ENCODE measurements around the gene MAP1LC3B. TPM values are rescaled to one million over a fixed set of nuclear protein-coding genes. Genes with fewer than 3 reads are reported as not detected.

The MAP1LC3B gene
- total and polyA plus RNA-seq, 2 of the 8 experiments (the other 6 are each of a cell fraction or from before 2014, with no cell fraction given), result 29.5 to 48.5 TPM

GRCh38 chr16:87411375-87412271 lies 19.5 kb downstream of the MAP1LC3B start:
- Histone ChIP-seq H3K36me3 (ENCODE audit: control insufficient read depth in 2 of 4, insufficient read depth in 4 of 4, low read length in 3 of 4) (peaks cover 5 to 46% (median 33%) of the 10 kb centered on the region in 4 experiments; a peak in 7 of 8 replicates), H4K5ac (ENCODE audit: insufficient read length, low read depth, low read length) (no peak overlapping the region), H3K56ac (replicated peaks; ENCODE audit: insufficient read length, low read depth, low read length) (no peak overlapping the region), H3K18ac (ENCODE audit: extremely low read depth, low read length) (no peak overlapping the region), H3K4me1 (replicated peaks in 1 of 4; ENCODE audit: control insufficient read depth in 3 of 4, insufficient read depth in 4 of 4, low read length in 3 of 4) (no peaks in the 10 kb centered on the region), H2BK15ac (ENCODE audit: low read length) (no peak overlapping the region), H4K20me1 (replicated peaks in 1 of 2; ENCODE audit: control insufficient read depth in 1 of 2, insufficient read depth in 2 of 2, low read length in 2 of 2) (peaks cover 0 to 5% of the 10 kb centered on the region in 2 experiments), H3K27me3 (replicated peaks in 1 of 4; ENCODE audit: control insufficient read depth in 3 of 4, extremely low read depth in 1 of 4, insufficient read depth in 3 of 4, low read length in 3 of 4) (no peaks in the 10 kb centered on the region), H2BK120ac (replicated peaks; ENCODE audit: low read depth, low read length) (no peak overlapping the region), H2BK5ac (ENCODE audit: low read depth, low read length) (no peak overlapping the region), H2AFZ (ENCODE audit: low read length) (no peak overlapping the region), H4K8ac (ENCODE audit: extremely low read depth, insufficient read depth, low read length) (no peak overlapping the region), H3K79me1 (ENCODE audit: low read depth, low read length) (no peaks in the 10 kb centered on the region; the same call in 1 of the 2 replicates), H2BK12ac (ENCODE audit: low read depth, low read length) (no peak overlapping the region; the same call in 1 of the 2 replicates), H4K91ac (replicated peaks; ENCODE audit: insufficient read length, low read length) (no peak overlapping the region), H3K4me2 (ENCODE audit: insufficient read depth in 1 of 2, low read depth in 2 of 2, low read length in 2 of 2) (no peak overlapping the region), H3K4me3 (ENCODE audit: extremely low read depth in 1 of 4, insufficient read depth in 2 of 4, low read depth in 3 of 4, low read length in 4 of 4) (no peak overlapping the region), H3K14ac (ENCODE audit: insufficient read length) (no peak overlapping the region), H3K27ac (ENCODE audit: low read depth, low read length) (no peak overlapping the region), H3K4ac (replicated peaks; ENCODE audit: insufficient read length, low read depth, low read length) (no peak overlapping the region), H3K23ac (ENCODE audit: insufficient read length) (no peak overlapping the region), H3K9ac (replicated peaks in 1 of 4; ENCODE audit: extremely low read depth in 1 of 4, low read depth in 3 of 4, low read length in 3 of 4) (no peak overlapping the region), H2BK20ac (ENCODE audit: low read length) (no peak overlapping the region), H3K79me2 (ENCODE audit: control insufficient read depth in 1 of 2, insufficient read depth in 2 of 2, low read length in 2 of 2) (no peaks in the 10 kb centered on the region), H2AK5ac (ENCODE audit: low read depth, low read length) (no peak overlapping the region), H3K23me2 (ENCODE audit: low read depth, low read length) (no peaks in the 10 kb centered on the region), H3K9me3 (ENCODE audit: insufficient read depth in 2 of 2, low read depth in 1 of 2, low read length in 1 of 2) (no peaks in the 10 kb centered on the region)
- FAIRE-seq (no peak), DNase-seq (ENCODE audit: low read depth in 1 of 2, low spot score in 2 of 2) (no peak)
- ChIA-PET POLR2A (ENCODE audit: partially characterized antibody) (interaction anchor here (1.3 kb wide), 1 partner anchor 159 kb away, joined by 3 read pairs; no protein-coding TSS in a partner anchor), CTCF (ENCODE audit: partially characterized antibody) (interaction anchor here (1.0 to 2.6 kb wide), 6 partner anchors 10 to 159 kb away, joined by 3 to 11 read pairs (median 4); no protein-coding TSS in a partner anchor)
- peak; percentile 45; the same call in 1 of the 2 replicates for TF ChIP-seq E2F6 (IDR thresholded peaks at IDR 0.05)
- no peak for TF ChIP-seq SP2 (IDR thresholded peaks at IDR 0.05; ENCODE audit: low read length)
- no peak for TF ChIP-seq KDM4A (IDR thresholded peaks at IDR 0.05; ENCODE audit: low read depth, low read length, severe bottlenecking)
- no peak for TF ChIP-seq SAP30 (IDR thresholded peaks at IDR 0.05; ENCODE audit: insufficient read depth, insufficient replicate concordance, low read length)
- no peak for TF ChIP-seq TBP (IDR thresholded peaks at IDR 0.05; ENCODE audit: low read depth, low read length)
- no peak for TF ChIP-seq POLR2AphosphoS5 (IDR thresholded peaks at IDR 0.05; ENCODE audit: low read depth, low read length)
- no peak for TF ChIP-seq CTCF (IDR thresholded peaks at IDR 0.05; ENCODE audit: control extremely low read depth in 1 of 3, insufficient read depth in 1 of 3, low read depth in 1 of 3, low read length in 3 of 3)
- WGBS, 2 experiments (ENCODE audit: extremely low coverage in 1 of 2, insufficient coverage in 1 of 2, insufficient read length in 1 of 2, insufficient replicate concordance in 2 of 2, low coverage in 1 of 2, low lambda C conversion rate in 2 of 2, missing lambda C conversion rate in 1 of 2), result 95% methylated on average over 38 of the region's 49 CpGs; no CpG with 5 or more reads in 1 of the 2 experiments
